Skeletal muscle cell (primary cell): ENCODE results near the gene RIPK3.

Experiments used
- DNase-seq: peaks from one replicate; pipeline ENCODE4 v3.0.0-alpha.2; 2010; ENCODE audit warnings: low read depth
- H3K4me3 ChIP-seq: 2 replicates; pipeline ENCODE4 v1.5.1; 2011; ENCODE audit warnings: low read depth, mild to moderate bottlenecking, control low read depth, low read length, moderate library complexity

RIPK3 gene

DNA sequence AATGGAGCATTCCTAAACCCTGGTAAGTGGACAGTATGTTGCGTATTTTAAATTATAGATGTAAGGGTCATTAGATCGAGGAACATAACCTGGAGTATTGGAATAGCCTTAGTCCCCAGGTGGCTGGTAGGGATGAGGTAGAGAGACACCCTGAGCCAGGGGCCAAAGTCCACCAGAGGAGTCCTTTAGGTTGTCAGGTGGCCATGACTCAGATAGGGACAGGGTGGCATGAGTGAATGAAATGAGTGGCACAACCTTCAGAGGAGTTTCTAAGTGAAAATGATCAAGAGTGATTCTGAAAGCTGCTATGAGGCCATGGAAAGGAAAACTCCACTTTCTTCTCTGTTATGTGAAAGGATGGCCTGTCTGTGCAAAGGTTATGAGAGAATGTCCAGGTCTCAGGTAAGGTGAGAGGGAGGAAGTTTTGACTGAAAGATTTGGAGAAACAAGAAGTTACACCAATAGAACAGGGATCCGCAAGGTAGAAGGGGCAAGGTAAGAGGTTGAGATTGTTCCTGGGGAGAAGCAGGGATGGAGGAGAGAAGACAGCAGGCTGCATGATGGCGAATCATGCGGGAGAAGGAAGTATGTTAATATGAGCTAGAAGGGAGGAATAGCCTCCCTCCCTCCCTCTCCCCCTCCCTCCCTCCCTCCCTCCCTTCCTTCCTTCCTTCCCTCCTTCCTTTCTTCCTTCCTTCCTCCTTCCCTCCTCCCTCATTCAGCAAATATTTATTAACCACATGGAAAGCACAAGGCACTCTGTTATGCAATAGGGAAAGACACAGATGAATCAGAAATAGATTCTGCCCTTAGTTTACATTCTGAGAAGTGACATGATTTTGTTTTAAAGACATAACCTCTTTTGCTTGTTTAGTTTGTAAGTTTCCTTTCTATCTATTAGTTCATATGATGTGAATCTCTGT is 14.0 kb upstream of the RIPK3 start:
- DNase-seq: no peak
- H3K4me3 ChIP-seq: no peak overlapping the region

GRCh38 chr14:24351517-24351916 is 11.7 kb upstream of the RIPK3 start:
- no peak overlapping the region for H3K4me3 ChIP-seq
- DNase-seq: no peak

- no peak for DNase-seq
- H3K4me3 ChIP-seq: no peak overlapping the region
Measured at GRCh38 chr14:24349742-24350141, 10.0 kb upstream of the RIPK3 start.

GRCh38 chr14:24348186-24348585 is 8.4 kb upstream of the RIPK3 start:
- no peak overlapping the region for H3K4me3 ChIP-seq
- DNase-seq: no peak

- H3K4me3 ChIP-seq: no peak overlapping the region
- no peak for DNase-seq
Measured at GRCh38 chr14:24347134-24347533, 7.3 kb upstream of the RIPK3 start.

DNA sequence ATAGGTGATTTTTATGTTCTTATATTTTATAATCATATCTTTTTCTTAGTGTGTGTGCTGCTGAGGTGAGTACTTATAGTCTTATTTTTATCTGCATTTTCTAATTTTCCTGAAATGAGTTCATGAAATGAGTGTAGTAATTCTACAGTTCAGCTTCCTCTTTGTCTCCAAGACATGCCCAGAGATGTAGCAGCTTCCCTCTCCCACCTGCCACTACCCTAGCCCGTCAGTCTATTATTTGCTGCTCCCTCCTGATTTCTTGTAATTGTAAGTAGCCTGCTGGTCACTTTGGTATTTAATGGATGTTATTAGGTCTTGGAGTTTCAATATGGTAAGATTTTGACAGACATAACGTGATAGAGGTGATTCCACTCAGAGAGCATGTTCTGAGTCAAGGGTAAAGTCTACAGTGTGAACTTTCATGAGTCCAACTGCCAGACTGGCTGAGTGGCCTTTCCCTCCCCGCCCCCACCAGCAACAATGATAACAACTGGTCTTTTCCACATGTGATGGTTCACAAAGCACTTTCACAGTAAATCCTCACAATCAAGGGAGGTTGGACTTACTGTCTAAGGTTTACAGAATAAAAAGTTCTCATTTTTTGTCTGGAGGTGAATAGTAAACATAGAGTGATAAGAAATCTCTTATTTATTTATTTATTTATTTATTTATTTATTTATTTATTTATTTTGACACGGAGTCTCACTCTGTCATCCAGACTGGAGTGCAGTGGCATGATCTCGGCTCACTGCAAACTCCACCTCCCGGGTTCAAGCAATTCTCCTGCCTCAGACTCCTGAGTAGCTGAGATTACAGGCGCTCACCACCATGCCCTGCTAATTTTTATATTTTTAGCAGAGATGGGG is 4.2 kb upstream of the RIPK3 start:
- no peak for DNase-seq
- H3K4me3 ChIP-seq: no peak overlapping the region

- no peak overlapping the region for H3K4me3 ChIP-seq
- no peak for DNase-seq
Measured at GRCh38 chr14:24342889-24343288, 3.1 kb upstream of the RIPK3 start.

GRCh38 chr14:24340606-24341005 is 815 bp upstream of the RIPK3 start:
- no peak overlapping the region for H3K4me3 ChIP-seq
- no peak for DNase-seq

DNA sequence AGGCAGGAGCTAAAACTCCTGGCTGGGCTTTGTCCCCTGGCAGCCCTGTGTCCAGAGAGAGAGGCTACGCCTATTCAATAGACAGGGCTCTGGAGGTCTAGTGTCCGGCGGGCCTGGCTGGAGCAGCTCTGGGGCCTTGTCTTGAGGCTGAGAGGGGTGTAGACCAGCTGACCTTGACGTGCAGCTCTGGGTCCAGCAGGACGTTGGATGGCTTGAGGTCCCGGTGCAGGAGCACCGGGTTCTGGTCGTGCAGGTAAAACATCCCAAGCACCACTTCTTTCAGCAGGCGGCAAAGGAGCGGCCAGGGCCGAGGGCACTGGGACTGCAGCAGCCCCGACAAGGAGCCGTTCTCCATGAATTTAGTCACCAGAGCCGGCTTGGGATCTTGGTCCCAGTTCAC is 948 bp downstream of the RIPK3 start:
- H3K4me3 ChIP-seq: no peak overlapping the region
- DNase-seq: no peak

DNA sequence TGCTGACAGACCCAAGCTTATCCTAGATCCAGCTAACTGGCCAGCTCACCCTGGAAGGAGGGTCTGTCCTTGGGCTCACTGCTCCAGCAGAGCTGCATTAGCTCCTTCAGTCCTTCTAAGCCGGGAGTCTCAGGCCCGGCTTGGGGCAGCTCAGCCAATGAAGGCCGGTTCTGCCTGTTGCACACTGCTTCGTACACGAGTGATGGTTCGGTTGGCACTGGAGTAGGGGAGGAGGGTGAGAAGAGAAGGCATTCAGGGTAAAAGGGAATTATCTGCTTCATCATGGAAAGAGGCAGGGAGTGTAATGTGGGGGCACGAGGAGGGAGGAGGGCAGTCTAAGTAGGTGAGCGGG is 2.0 kb downstream of the RIPK3 start:
- DNase-seq: no peak
- no peak overlapping the region for H3K4me3 ChIP-seq

DNA sequence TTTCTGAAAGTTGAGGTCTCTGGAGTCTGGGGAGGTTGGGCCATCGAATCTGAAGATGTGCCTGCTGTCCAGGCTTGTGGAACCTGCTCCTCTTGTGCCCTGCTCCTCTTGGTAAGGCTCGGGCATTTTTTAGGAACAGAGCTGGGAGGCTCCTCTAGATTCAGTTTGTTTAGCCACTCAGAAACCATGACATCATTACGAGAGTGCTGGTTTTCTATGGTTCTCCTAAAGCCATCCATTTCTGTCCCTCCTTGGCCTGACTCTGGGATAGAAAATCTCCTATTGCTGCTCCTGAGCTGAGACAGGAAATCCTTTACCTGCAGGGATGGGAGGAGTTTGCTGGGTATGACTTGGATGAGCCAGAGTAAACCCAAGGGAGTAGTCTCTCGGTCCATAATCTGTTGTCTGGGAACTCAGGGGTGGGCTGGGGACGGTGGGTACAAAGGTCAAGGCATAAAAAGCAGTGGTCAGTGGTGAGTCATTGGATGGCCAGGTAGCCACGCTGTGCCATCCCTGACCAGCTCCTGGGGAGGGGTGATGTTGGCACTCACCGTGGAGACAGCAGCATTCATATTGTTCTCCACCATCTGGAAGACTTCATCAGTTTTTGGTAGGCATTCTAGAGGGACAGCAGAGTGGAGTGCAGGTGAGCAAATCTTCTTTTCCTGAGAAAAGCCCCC is 2.5 kb downstream of the RIPK3 start:
- no peak for DNase-seq

DNA sequence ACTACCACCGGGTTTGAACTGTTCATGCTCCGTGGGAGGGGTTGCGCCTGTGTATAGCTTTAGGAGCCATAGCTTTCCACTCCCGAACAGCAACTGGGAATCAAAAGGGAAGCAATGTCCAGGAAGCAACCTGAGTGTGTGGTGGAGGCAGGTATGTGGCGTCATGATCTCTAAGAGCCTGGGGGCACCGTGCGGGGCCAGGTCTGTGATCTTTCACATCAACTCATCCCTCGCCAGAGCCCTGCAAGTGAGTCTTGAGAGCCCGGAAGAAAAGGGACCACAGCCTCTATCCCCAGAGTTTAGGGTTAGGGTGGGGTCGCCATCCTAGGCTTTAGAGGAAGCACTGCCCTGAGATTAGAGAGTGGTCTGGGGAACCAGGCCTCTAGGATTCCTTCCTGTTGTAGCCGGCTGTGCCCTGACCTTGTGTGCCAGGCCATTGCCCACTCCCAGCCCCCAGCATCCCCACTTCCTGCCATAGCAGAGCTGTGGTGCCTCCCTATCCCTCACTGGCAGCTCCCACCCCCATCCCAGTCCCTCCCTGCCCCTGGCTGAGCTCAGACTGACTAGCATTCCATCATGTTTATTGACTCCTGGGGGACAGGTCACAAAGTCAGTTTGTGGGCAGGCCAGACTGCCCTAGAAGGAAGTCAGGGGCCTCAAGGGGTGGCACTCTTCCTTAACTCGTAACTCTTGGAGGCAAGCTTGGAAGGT is 4.2 kb downstream of the RIPK3 start:
- H3K4me3 ChIP-seq: no peak overlapping the region
- no peak for DNase-seq

More for the DNA sequence above, 2.5 kb downstream of the RIPK3 start:
- H3K4me3 ChIP-seq: no peak overlapping the region

DNA sequence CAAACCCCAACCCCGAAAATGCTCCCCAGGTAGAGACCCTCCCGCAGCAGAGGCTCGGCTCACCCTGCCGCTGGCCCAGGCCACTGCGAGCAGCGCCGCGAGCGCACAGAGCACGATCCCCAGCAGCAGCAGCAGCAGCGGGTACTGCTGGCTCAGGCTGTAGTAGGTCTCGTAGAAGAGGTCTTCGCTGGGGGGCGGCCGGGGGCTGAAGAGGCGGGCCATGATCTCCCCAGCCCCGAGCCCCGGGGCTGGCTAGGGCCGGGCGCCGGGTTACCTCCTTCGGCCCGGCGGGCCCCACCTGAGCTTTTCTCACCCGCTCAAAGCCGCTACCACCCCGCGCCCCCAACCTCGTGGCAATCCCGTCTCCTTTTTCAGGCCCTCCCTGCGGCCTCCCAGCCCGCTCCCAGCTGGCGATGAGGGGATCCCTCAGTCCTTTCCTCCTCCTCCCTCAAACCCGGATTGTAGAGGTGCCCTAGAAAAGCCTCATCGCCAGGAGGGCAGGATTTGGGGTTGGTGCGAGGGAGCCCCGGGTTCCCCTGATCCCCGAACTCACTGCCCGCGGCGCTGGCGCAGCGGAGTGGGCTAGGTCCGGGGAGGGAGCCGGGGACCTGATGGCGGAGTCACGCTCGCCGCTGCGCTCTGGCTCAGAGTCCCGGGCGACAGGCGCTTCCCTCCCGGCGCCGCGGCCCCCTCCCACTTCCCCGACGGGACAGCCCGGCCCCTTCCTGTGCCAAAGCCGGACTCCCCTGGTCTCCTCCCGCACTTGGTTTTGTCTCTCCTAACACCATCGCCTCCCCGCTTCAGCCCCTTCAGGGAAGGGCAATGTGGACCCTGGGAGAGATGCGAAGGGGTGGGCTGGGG is 5.1 kb downstream of the RIPK3 start, which contains the start of gene ADCY4:
ADCY4 (minus strand) TSS at position 641 of the 861 bp plus-strand sequence; CDS start at position 222, 419 bp downstream.
- DNase-seq: no peak
- H3K4me3 ChIP-seq: peak within 1 kb of the TSS; percentile 33

DNA sequence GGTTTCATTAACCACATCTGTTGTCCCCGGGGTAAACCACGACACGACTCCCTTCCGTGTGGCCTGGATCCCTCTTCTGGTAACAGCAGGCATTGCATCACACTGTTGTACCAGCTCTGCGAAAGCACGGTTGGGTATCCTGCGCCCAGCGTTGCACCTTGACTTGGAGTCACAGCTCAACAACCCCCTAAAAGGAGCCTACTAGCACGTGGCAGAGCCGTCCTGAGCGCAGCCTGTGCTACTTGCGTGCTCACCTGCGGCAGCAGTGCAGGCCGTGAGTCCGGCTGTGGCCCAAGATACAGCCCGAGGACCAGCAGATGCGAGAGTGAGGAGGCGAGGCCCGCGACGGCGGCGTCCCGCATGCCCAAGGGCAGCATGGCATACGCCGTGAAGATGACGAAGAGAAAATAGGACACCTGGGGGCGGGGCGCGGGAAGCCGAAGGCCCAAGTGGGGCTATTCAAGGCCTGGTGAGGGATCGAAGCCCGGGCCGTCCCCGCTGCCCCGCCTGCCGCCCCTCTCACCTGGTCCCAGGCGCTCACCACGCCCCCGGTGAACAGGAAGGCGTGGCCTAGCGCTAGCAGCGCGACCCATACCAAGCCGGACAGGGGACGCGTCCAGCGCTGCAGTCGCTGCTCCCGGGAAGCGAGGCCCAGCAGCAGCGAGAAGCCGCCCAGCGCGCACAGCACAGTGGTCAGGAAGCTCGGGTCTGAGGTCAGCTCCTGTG is 7.4 kb downstream of the RIPK3 start:
- peak overlapping the region; percentile 33 for H3K4me3 ChIP-seq
- no peak for DNase-seq

GRCh38 chr14:24331731-24332267 is 8.0 kb downstream of the RIPK3 start:
- DNase-seq: no peak
- H3K4me3 ChIP-seq: no peak overlapping the region

DNA sequence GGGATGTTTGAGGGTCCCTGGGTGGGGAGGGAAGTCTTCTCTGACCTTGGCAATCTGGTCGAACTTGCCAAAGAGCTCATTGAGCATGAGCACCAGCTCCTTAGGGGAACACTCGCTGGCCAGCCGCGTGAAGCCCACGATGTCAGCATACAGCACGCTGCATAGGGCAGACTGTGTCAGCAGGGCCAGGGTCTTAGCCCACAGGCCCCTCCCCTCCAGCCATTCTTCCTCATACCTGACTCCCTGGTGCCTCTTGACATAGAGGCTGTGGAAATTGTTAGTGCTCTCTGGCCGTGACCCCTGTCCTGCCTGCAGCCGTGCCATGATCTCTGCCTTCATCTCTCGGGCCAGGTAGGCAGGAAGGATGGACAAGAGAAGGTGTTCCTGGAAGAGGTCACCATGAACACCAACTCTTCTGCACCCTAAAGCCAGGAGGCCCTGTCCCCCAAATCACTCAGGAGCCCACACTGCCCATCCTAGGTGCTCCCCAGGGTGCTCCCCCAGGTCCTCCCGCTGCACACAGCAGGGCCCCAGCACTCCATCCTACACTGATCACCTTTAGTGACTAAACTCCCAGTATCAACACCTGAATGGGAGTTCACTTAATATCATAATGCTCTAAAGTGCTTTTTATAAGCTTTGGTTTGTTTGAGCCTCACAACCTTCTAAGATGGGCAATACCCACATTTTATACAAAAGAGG is 8.7 kb downstream of the RIPK3 start:
- H3K4me3 ChIP-seq: no peak overlapping the region
- no peak for DNase-seq

- no peak for DNase-seq
Measured at GRCh38 chr14:24329736-24330135, 10.1 kb downstream of the RIPK3 start.

More at GRCh38 chr14:24329736-24330135, 10.1 kb downstream of the RIPK3 start:
- no peak overlapping the region for H3K4me3 ChIP-seq
